Central memory CD8-positive, alpha-beta T cell (primary cell): Measurements from ENCODE around the gene PFN3.

ENCODE experiments used
- ATAC-seq: fragments of 150-1000 bp; cut with Tn5 transposase; replicated peaks from 2 replicates; pipeline ENCODE4 v1.10.0; 2022; ENCODE audit warnings: mild to moderate bottlenecking, moderate FRiP score, moderate number of reproducible peaks; ENCODE audit not compliant: poor library complexity, severe bottlenecking; ENCODE audit errors: extremely low read depth
- DNase-seq, 2 donors: peaks; one replicate each; pipeline ENCODE4 v3.0.0; 2021; ENCODE audit warnings: low spot score in 2 of 2
- H3K27ac Mint-ChIP-seq: one replicate; pipeline ENCODE4 v1.8.0; 2022; ENCODE audit warnings: low read depth, mild to moderate bottlenecking, moderate library complexity, mixed read lengths
- H3K27me3 Mint-ChIP-seq: one replicate; pipeline ENCODE4 v1.8.0; 2022; ENCODE audit warnings: mixed read lengths
- H3K36me3 Mint-ChIP-seq: one replicate; pipeline ENCODE4 v1.8.0; 2022; ENCODE audit warnings: mild to moderate bottlenecking, moderate library complexity, mixed read lengths; ENCODE audit not compliant: insufficient read depth
- H3K4me1 Mint-ChIP-seq: one replicate; pipeline ENCODE4 v1.8.0; 2022; ENCODE audit warnings: mixed read lengths
- H3K4me3 Mint-ChIP-seq: one replicate; pipeline ENCODE4 v1.8.0; 2022; ENCODE audit warnings: mild to moderate bottlenecking, moderate library complexity, mixed read lengths
- H3K9me3 Mint-ChIP-seq: one replicate; pipeline ENCODE4 v1.8.0; 2022; ENCODE audit warnings: mixed read lengths

PFN3 gene

GRCh38 chr5:177369645-177370440 is 30.6 kb downstream of the PFN3 start:
- peaks cover 41% of the 10 kb centered on the region for H3K36me3 Mint-ChIP-seq
- H3K27me3 Mint-ChIP-seq, result no peaks in the 10 kb centered on the region
- H3K27ac Mint-ChIP-seq, result peak overlapping the region; percentile 87
- peaks cover 53% of the 10 kb centered on the region for H3K4me1 Mint-ChIP-seq
- DNase-seq, result no peak
- H3K4me3 Mint-ChIP-seq, result no peak overlapping the region
- H3K9me3 Mint-ChIP-seq, result no peaks in the 10 kb centered on the region
- no peak for ATAC-seq

DNA sequence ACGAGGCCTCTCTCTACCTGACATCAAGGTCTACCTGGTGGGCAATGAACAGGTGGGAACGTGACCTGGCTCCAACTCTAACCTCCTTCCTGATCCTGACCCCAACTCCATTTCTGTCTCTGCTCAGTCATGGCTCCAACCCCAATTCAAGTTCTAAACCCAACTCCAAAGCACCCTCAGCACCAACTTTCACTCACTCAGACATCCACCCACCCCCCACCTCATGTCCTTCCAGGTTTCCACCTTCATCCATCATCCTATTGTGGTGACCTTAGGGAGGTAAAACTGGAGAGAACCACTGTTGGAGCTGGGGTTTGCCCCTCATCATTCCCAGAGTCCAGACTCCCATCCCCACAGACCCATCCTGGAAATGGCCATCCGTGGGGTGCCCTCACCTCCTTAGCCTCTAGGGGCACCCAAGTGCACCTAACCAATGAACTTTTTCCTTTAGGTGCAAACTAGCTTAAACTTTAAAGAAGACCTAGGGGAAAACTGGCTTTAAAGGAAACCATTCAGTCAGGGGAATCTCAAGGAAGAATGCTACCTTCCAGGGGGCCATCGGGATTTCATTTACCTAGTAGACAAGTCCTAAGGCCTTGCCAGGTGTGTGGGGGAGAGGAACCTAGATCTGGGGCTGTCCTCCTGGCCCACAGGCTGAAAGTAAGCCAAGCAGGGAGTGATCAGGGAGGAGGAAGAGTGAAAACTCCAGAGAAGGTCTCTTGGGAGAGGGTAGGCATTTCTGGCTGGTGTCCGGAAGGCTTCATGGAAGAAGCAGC is 31.4 kb downstream of the PFN3 start:
- no peak for ATAC-seq
- Mint-ChIP-seq H3K36me3 (peaks cover 44% of the 10 kb centered on the region), H3K27me3 (no peaks in the 10 kb centered on the region), H3K4me3 (no peak overlapping the region), H3K4me1 (peaks cover 55% of the 10 kb centered on the region), H3K27ac (peak overlapping the region; percentile 87), H3K9me3 (no peaks in the 10 kb centered on the region)
- no peak for DNase-seq

DNA sequence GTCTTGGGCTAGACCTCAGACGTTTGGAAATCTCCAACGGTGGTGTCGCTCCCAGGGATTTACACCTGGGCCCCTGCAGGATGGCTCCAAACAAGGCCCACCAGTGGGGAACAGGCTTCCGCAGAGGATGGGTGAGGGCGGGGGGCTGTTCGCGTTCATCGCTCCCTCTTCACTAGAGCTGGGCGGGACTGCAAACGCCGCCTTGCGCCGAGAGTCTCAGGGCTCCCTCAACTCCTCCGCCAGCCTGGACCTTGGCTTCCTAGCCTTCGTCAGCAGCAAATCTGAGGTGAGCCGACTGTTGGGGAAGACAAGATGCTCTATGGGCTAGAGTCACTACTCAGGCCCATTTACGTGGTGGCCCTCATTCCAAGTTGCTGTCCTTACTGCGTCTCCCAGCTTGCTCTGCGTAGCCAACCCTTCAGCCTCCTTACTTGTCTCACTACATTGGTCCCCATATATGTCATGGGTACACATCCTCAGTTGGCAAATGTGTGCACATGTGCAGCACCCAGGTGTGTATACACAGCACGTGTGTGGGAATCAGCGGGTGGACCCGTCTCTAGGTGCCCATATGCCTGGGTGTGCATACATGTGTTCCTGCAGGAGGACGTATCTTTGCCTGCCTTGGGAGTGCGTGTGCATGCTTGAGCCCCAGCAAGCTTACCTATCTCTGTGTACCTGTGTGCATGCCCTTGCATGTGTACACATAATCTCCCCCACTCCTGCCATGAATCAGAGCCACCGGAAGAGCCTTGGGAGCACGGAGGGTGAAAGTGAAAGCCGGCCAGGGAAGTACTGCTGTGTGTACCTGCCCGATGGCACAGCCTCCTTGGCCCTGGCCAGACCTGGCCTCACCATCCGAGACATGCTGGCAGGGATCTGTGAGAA is 32.2 kb downstream of the PFN3 start:
- Mint-ChIP-seq H3K4me1 (peaks cover 51% of the 10 kb centered on the region), H3K27ac (no peak overlapping the region), H3K9me3 (no peaks in the 10 kb centered on the region), H3K4me3 (no peak overlapping the region), H3K27me3 (no peaks in the 10 kb centered on the region), H3K36me3 (peaks cover 43% of the 10 kb centered on the region)
- ATAC-seq (no peak), DNase-seq (no peak)

DNA sequence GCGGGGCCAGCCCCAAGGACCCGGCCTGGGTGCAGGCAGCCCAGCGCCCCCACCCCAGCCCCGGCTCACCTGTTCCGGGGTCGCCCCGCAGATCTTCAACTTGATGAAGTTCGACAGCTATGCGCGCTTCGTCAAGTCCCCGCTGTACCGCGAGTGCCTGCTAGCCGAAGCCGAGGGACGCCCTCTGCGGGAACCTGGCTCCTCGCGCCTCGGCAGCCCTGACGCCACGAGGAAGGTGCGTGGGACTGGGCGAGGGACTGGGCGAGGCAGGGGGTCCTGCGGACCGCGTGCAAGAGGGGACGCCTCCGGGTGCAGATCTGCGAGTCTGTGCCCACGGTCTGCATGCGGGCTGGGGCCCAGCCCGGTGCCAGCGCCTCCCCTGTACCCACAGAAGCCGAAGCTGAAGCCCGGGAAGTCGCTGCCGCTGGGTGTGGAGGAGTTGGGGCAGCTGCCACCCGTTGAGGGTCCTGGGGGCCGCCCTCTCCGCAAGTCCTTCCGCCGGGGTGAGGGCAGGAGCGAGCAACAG is 33.1 kb downstream of the PFN3 start:
- Mint-ChIP-seq H3K27me3 (no peaks in the 10 kb centered on the region), H3K36me3 (peaks cover 42% of the 10 kb centered on the region), H3K4me3 (no peak overlapping the region), H3K4me1 (peaks cover 51% of the 10 kb centered on the region), H3K9me3 (no peaks in the 10 kb centered on the region), H3K27ac (no peak overlapping the region)
- ATAC-seq (no peak), DNase-seq (no peak)

DNA sequence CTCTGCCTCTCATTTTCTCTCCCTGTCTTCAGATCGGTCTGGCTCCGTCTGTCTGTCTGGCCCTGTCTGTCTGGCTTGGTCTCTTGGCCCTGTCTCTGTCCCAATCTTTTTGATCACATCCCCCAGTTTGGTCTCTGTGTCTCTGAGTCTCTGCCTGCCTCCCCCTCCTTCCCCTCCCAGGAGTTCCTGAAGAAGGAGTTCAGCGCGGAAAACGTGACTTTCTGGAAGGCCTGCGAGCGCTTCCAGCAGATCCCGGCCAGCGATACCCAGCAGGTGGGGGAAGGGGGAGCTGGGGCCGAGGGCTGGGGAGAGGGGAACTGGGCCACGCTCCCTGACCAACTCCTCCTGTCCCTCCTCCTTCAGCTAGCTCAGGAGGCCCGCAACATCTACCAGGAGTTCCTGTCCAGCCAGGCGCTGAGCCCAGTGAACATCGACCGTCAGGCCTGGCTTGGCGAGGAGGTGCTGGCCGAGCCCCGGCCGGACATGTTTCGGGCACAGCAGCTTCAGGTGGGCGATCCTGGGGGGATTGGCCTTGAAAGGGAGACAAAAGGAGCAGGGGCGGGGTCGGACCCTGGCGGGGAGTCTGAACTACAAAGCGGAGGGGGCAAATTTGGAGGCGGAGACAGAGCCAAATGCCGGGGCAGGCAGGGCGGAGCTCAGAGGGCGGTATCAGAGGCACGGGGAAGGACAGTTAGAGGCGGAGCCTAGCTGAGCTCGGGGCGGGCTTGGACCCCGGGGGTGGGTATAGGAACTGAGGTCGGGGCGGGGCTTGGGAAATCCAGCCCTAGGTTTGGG is 33.7 kb downstream of the PFN3 start:
- DNase-seq, result no peak

DNA sequence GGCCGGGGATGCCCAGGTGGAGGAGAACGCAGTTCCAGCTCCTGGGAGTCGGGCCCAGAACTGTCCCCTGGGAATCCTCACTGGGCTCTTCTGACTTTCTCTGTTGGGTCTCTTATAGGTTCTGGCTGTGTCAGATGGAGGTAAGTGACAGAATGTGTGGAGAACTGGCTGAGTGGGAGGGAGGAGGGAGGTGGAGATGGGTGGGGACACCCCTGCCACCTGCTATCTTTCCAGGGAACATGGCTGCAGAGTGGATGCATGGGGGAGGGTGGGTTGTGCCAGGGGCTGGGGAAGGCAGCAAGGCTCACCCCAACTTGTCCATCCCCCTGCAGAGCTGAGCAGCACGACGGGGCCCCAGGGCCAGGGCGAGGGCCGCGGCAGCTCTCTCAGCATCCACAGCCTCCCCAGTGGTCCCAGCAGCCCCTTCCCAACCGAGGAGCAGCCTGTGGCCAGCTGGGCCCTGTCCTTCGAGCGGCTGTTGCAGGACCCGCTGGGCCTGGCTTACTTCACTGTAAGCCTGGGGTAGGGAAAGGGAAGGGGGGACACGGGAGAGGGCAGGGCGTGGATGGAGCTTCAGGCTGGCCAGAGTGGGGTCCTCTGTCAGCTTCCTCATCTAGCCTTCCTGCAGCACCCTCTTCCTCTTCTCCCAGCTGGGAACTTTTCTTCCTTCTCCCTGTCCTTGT is 34.5 kb downstream of the PFN3 start:
- Mint-ChIP-seq H3K27me3 (no peaks in the 10 kb centered on the region), H3K4me3 (no peak overlapping the region), H3K4me1 (peaks cover 49% of the 10 kb centered on the region), H3K36me3 (peaks cover 37% of the 10 kb centered on the region), H3K27ac (peak overlapping the region; percentile 69), H3K9me3 (no peaks in the 10 kb centered on the region)
- DNase-seq (no peak), ATAC-seq (no peak)

More for the DNA sequence above, 33.7 kb downstream of the PFN3 start:
- no peak overlapping the region for H3K4me3 Mint-ChIP-seq
- H3K27ac Mint-ChIP-seq, result peak overlapping the region; percentile 69
- no peaks in the 10 kb centered on the region for H3K27me3 Mint-ChIP-seq
- H3K4me1 Mint-ChIP-seq, result peaks cover 51% of the 10 kb centered on the region
- H3K9me3 Mint-ChIP-seq, result no peaks in the 10 kb centered on the region
- no peak for ATAC-seq
- peaks cover 40% of the 10 kb centered on the region for H3K36me3 Mint-ChIP-seq

DNA sequence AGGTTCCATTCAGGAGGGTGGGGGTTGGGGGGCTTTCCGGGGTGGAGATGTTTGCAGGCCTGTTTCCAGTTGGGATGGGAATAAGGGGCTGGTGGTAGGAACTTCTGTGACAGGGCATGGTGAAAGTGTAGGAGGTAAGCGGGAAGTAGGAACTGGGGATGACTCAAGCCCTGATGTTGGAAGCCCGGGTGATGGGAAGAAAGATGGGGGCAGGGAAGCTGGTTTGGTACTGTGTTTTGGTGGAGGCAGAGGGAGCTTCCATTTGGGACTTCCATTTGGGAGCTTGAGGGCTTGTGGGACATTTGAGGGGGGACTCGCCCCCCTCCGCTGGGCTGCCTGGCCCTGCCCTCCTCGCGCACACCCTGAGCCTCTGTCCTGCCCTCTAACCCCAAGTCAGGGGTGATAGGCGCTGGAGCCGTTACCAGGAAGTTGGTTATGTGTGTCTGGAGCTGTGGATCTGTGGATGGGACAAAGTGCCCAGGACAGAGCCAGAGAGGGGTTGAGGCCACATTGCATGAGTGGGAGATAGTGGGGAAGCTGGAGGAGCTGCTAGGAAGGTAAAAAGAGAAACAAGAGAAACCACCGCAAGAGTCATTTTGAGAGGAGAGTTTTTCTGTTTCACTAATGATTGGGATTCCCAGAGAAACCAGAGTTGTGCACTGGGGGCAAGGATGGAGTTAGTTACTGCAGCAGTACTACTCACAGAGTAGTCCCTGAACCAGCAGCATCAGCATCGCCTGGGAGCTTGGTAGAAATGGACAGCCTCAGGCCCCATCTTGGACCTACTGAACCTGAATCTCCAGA is 36.1 kb downstream of the PFN3 start:
- Mint-ChIP-seq H3K36me3 (peaks cover 37% of the 10 kb centered on the region), H3K27ac (no peak overlapping the region), H3K9me3 (no peaks in the 10 kb centered on the region), H3K27me3 (no peaks in the 10 kb centered on the region), H3K4me3 (peak overlapping the region; percentile 2), H3K4me1 (peaks cover 57% of the 10 kb centered on the region)
- ATAC-seq, result no peak
- no peak for DNase-seq

DNA sequence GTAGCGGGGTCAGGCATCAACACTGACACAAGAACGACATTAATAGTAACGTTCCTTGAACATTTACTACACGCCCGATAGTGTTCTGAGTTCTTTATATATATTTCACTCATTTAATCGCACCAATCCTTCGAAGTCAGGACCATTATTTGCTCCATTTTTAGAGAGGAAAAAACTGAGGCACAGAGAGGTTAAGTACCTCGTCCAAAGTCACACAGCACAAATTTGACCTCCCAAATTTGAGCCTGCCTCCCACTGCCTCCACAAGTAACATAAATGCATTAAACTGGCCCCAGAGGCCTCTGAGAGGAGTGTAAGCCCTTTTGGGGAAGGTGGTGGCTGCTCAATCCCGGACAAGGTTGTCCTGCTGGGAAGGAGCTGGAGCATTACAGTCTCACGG is 36.9 kb downstream of the PFN3 start:
- no peak for ATAC-seq
- Mint-ChIP-seq H3K4me3 (peak overlapping the region; percentile 83), H3K9me3 (no peaks in the 10 kb centered on the region), H3K27ac (no peak overlapping the region), H3K27me3 (no peaks in the 10 kb centered on the region), H3K36me3 (peaks cover 31% of the 10 kb centered on the region), H3K4me1 (peaks cover 57% of the 10 kb centered on the region)
- DNase-seq, result no peak

GRCh38 chr5:177362610-177363507 is 37.6 kb downstream of the PFN3 start:
- Mint-ChIP-seq H3K4me1 (peaks cover 57% of the 10 kb centered on the region), H3K9me3 (no peaks in the 10 kb centered on the region), H3K4me3 (peak overlapping the region; percentile 83), H3K36me3 (peaks cover 27% of the 10 kb centered on the region), H3K27ac (peak overlapping the region; percentile 90), H3K27me3 (no peaks in the 10 kb centered on the region)
- DNase-seq, result peak in 1 of 2 donors; percentile 33
- peak; percentile 76 for ATAC-seq

DNA sequence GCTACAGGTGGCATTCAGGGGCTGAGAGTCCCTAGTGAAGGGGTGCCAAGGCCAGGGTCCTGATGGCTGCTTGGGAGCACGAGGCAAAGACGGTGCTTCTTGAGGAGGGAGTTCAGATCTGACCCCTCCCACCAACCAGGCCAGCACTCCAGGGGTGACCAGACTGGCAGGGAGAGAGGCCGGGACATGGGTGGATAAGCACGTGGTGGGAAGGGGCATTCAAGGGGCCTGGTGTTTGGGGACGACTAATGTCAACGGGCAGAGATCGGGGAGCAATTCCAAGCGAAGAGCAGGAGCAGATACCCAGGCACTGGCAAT is 38.2 kb downstream of the PFN3 start:
- H3K9me3 Mint-ChIP-seq, result no peaks in the 10 kb centered on the region
- no peaks in the 10 kb centered on the region for H3K27me3 Mint-ChIP-seq
- H3K4me1 Mint-ChIP-seq, result peaks cover 63% of the 10 kb centered on the region
- ATAC-seq, result no peak
- no peak for DNase-seq
- H3K36me3 Mint-ChIP-seq, result peaks cover 33% of the 10 kb centered on the region
- peak overlapping the region; percentile 90 for H3K27ac Mint-ChIP-seq
- peak overlapping the region; percentile 83 for H3K4me3 Mint-ChIP-seq
